T-helper 2 cell treated with Interferon-gamma antibody and Interleukin-4, amounts not matched to agents 100 ng/mL and 5 ng/mL, for 36 hours (primary cell): ENCODE results near the gene FAM171A2. TPM values are rescaled to one million over a fixed set of nuclear protein-coding genes. Genes with fewer than 3 reads are reported as not detected.

Experiments used
- intact Hi-C: fragments of 100-400 bp; cut with micrococcal nuclease; formaldehyde crosslinking; loops from one replicate; pipeline ENCODE4 v1.15.1; 2023
- total RNA-seq: library from RNA; stranded (reverse); gene quantifications from 2 replicates; pipeline ENCODE4 v1.2.3, GENCODE V29; 2022

The FAM171A2 gene
- total RNA-seq, 1 donor from 2014 or later, result 0.34 TPM

- intact Hi-C loops, result loop anchor here (2.0 kb wide), 3 partner anchors 15 to 113 kb away; partner anchors contain the start of genes RUNDC3A and UBTF
Measured at GRCh38 chr17:44324092-44324570, 39.5 kb downstream of the FAM171A2 start.

DNA sequence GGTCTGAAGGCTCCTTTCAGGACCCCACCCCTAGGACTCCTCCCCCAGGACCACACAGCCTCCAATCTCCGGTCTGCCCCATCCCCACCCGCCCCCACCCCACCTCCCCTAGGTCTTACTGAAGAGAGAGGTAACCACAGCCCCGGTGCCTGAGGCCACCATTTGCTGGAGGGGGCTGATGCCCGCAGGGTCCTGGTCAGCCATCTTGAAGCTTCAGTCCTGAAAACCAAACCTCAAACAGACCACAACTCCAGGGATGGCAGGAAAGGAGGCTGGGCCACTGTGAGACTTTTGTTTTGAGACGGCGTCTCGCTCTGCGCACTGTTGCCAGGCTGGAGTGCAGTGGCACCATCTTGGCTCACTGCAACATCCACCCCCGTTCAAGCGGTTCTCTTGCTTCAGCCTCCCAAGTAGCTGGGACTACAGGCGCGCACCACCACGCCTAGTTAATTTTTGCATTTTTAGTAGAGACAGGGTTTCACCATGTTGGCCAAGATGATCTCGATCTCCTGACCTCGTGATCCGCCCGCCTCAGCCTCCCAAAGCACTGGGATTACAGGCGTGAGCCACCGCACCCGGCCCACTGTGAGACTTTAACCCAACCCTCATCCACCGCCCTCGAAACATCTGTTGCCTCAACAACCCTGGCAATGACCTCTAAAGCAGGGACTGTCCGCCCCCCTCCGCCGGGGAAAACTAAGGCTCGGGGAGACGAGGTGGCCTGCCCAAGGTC, 40.1 kb downstream of the FAM171A2 start:
- intact Hi-C loops, result loop anchor here (2.0 kb wide), 3 partner anchors 15 to 113 kb away; partner anchors contain the start of genes RUNDC3A and UBTF

DNA sequence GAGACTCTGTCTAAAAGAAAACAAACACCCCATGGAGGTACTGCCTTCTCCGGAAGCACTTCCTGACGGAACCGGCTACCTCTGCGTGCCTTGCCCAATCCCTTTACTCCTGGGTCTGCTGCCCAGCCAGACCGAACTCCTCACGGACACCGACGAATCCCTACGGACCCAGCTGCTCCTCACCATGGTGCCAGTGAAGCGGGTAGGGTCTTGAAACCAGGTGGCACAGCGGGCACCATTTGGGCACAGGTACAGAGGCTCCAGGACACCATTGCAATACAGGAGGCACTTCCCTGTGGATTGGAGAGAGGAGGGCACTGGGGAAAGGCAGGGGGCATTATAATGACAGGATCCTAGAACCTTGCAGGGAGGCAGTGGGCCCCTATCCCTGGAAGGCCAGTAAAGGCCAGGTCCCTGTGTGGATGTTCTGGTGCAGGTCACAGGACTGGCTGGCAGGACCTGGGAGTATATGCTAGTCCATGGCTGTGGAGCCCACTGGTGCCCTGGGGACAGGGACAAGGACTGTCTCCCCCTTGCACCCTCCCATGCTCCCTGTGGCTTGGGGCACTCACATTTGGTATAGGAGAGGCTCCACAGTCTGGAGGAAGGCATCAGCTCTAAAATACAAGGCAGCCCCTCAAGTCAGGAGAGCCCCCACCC, 41.3 kb downstream of the FAM171A2 start:
- intact Hi-C loops, result no loop called here

DNA sequence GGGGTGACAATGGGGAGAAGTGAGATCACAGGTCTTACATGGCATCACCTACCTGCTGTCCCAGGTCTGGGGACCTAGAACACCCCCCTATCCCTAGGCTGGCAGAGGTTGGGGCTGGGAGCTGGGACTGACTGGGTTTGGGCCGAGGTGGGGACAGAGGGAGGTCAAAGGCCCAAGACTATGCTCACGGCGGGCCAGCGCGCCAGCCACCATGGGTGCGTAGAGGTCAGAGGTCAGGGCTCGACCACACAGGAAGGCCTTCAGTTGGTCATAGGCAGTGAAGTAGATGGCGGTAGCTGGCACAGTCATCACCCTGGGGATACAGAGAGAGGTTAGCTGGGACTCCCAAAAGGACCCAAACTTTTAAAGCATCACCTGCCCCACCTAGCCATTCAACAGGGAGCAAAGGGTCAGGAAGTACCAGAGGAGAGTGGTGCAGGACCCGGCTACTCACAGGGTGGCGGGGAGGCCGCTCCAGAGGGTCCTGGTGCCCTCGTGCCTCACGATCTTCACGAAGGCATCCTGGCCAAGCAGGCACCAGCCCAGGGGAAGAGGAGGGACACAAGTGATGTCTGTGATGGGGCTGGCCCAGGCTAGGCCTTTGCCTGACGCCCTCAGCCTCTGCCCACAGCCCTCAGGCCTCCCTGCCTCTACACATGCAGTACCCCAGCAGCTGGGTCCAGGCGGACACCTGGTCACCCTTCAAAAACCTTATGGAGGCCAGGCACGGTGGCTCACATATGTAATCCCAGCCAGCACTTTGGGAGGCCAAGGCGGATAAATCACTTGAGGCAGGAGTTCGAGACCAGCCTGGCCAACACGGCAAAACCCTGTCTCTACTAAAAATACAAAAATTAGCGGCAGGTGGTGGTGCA, 42.2 kb downstream of the FAM171A2 start:
- intact Hi-C loops, result no loop called here

DNA sequence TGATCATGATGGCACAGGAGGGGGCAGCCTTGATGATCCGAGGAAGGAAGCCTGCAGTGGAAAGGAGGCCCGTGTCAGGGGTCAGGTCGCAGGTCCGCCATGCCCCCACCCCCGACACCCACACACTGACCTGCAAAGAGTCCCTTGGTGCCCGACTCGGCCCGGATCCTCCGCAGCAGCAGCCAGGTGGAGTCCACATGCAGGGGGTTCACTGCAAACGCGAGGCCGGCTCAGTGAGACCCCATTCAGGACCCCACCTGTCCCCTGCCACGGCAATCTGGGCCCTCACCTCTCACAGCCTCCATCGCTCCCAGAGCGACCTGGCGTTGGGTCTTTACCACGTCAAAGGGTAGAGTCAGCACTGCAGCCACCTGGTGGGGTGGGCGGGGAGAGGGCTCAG, 43.6 kb downstream of the FAM171A2 start:
- intact Hi-C loops, result no loop called here

DNA sequence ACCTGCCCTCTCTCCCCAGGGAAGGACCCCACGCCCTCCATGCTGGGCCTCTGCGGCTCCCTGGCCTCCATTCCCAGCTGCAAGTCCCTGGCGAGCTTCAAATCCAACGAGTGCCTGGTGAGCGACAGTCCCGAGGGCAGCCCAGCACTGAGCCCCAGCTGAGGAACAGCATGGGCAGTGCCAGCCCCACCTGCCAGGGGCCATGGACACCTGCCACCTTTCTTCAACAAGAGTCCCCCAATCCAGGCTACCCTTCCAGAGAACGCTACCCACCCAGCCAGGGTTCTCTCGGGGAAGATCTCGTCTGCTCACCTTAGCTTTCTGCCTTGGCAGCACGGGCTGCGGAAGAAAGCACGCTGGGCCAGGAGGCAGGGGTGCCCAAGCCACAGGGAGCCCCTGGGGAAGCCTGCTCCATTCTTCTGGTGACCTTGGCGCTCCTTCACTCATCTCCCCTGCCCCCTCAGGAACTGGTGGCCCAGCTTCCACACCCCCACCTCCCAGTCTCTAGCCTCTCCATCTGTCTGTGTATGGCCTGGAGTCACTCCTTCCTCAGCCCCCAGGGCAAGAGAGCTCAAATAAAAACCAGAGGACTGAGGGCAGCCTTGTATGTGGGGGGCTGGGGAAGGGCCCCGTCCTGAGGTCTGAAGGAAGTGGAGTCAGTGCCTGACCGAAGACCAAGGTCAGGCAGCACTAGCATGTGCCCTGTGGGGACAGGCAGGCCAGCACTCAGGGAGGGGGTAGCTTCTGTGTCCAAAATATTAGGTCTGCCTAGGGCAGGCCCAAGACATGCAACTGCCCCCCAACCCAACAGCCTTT, 45.4 kb downstream of the FAM171A2 start:
- intact Hi-C loops, result no loop called here

- intact Hi-C loops, result no loop called here
Measured at GRCh38 chr17:44317545-44317944, 46.1 kb downstream of the FAM171A2 start.

DNA sequence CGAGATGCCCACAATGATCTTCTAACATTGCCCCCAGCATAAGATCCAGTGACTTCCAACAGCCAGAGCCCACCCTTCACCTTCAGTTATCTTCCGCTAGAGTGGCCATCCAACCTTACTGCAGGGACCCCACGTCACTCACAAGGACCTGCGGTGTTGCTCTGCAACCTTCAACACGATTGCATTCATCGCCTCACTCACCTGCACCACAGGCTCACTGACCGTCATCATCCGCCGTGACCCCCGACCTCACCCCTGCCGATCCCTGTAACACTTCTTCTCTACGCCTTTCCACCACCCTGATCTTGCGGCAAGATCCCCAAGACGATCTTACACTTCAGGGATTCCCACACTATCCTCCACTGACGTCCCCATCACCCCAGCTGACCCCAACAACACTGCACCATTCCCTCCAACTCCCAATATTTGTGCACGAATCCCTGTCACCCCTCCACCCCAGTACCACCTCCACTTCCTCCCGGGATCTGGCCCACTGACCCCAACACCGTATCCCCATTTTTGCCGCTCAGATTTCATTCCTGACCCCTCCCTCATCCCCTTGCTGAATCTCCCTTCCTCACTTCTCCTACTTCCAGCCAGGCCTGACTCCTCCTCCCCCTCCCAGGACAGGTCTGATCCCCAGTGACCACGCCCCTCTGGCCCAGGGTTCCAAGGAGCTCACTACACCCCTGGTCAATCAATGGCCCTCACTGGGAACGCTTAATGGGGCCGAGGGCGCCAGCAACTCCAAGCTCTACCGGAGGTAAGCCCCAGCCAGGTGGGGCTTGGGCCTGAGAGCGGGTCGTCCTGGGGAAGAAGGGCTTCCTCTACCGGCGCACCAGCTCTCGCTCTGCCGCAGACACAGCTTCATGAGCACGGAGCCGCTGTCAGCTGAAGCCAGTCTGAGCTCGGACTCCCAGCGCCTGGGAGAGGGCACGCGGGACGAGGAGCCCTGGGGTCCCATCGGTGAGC, 47.6 kb downstream of the FAM171A2 start:
- intact Hi-C loops, result no loop called here

- intact Hi-C loops, result no loop called here
Measured at GRCh38 chr17:44314869-44315661, 48.6 kb downstream of the FAM171A2 start.

- intact Hi-C loops, result no loop called here
Measured at GRCh38 chr17:44314524-44314868, 49.2 kb downstream of the FAM171A2 start.

DNA sequence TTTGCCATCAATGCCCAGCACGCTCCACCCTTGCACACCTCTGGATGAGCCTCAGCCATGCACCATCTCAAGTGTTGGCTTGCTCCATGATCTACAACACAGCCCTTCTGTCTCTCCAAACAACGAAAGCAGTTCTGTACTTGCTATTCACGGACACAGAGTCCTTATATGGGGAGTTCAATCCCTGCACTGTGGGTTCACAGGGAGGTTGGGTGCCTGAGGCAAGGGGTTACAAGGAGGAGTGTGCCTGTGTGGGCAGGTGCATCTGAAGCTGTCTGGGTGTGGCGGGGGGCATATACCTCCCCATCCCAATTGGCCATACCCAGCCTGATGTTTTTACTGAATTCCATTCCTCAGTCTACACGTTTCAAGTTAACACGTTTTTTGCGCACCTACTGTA, 49.6 kb downstream of the FAM171A2 start:
- intact Hi-C loops, result no loop called here

- intact Hi-C loops, result no loop called here
Measured at GRCh38 chr17:44312396-44313104, 51.1 kb downstream of the FAM171A2 start.

- intact Hi-C loops, result no loop called here
Measured at GRCh38 chr17:44311562-44312181, 52.0 kb downstream of the FAM171A2 start.

GRCh38 chr17:44310609-44311376, 52.9 kb downstream of the FAM171A2 start:
- intact Hi-C loops, result no loop called here

DNA sequence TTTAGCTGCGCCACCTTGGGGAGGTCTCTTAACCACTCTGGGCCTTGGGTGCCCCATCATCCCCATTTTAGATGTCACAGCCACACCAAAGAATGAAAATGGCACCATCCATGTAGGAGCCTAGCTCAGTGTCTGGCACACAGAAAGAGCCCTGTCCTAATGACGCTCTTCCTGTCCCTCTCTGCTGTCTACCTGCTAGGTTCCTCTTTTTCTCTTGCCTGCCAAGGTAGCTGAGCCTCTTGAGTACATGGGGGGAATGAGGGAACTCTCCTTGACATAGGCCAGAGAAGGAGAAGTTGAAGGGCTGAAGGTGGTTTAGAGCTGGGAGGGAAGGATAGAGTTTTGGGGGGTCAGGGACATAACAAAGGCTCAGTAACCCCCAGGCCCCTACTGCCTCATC, 53.5 kb downstream of the FAM171A2 start:
- intact Hi-C loops, result no loop called here

GRCh38 chr17:44309472-44309871, 54.2 kb downstream of the FAM171A2 start:
- intact Hi-C loops, result loop anchor here (2.0 kb wide), 1 partner anchor 15 kb away; the partner anchor contains the start of gene SLC25A39

- intact Hi-C loops, result loop anchor here (2.0 kb wide), 1 partner anchor 16 kb away; the partner anchor contains the start of gene SLC25A39
Measured at GRCh38 chr17:44308865-44309264, 54.8 kb downstream of the FAM171A2 start.
